OCI-LY7 (cell line): ENCODE data around the gene LIPH. TPM values are rescaled to one million over a fixed set of nuclear protein-coding genes. Genes with fewer than 3 reads are reported as not detected.

Experiments used
- BruUV-seq: library from RNA; stranded (reverse); fragments of 400-500 nt; replicated peaks from 2 replicates; lab custom pipeline; 2021; lab: Mats Ljungman, UMichigan
- CTCF ChIA-PET: fragments of 300-600 bp; sonication (Branson Sonifier 250); formaldehyde crosslinking; loops from one replicate; lab custom pipeline; 2022; ENCODE audit warnings: antibody characterized with exemption; ENCODE audit not compliant: unreplicated experiment; lab: Charles Lee
- POLR2A ChIA-PET: fragments of 300-600 bp; sonication (Branson Sonifier 250); formaldehyde crosslinking; loops from one replicate; lab custom pipeline; 2022; ENCODE audit warnings: antibody characterized with exemption; lab: Charles Lee
- DNase-seq: peaks from one replicate; pipeline ENCODE4 v3.0.0-alpha.2; 2015; ENCODE audit warnings: low spot score
- H2AFZ ChIP-seq: fragments of 200-600 bp; sonication (generic), shearing (Covaris generic); 2 replicates; pipeline ENCODE4 v1.6.1; 2014; ENCODE audit warnings: mild to moderate bottlenecking, antibody characterized with exemption, low read length, moderate library complexity
- H3K27ac ChIP-seq: fragments of 200-600 bp; sonication (generic); 2 replicates; pipeline ENCODE4 v1.5.1; 2014; ENCODE audit warnings: mixed run types, low read depth, mild to moderate bottlenecking, moderate library complexity, low read length, inconsistent platforms; ENCODE audit not compliant: poor library complexity, severe bottlenecking
- H3K36me3 ChIP-seq: fragments of 200-600 bp; sonication (generic); 2 replicates; pipeline ENCODE4 v1.6.1; 2014; ENCODE audit warnings: mild to moderate bottlenecking, antibody characterized with exemption, low read length, moderate library complexity, mixed read lengths; ENCODE audit not compliant: insufficient read depth
- H3K4me1 ChIP-seq: fragments of 200-600 bp; sonication (generic); 2 replicates; pipeline ENCODE4 v1.5.1; 2014; ENCODE audit warnings: mild to moderate bottlenecking, low read length; ENCODE audit not compliant: insufficient read depth, poor library complexity, severe bottlenecking
- H3K4me2 ChIP-seq: fragments of 200-600 bp; sonication (generic); 2 replicates; pipeline ENCODE4 v1.6.1; 2014; ENCODE audit warnings: mild to moderate bottlenecking, low read length
- H3K4me3 ChIP-seq: fragments of 200-600 bp; sonication (generic); 2 replicates; pipeline ENCODE4 v1.5.1; 2014; ENCODE audit warnings: mild to moderate bottlenecking, low read depth, low read length; ENCODE audit not compliant: poor library complexity, severe bottlenecking
- H3K79me2 ChIP-seq: fragments of 200-600 bp; sonication (generic); 2 replicates; pipeline ENCODE4 v1.6.1; 2016; ENCODE audit warnings: low read depth, mild to moderate bottlenecking, low read length, moderate library complexity, mixed read lengths; ENCODE audit not compliant: insufficient read depth
- H3K9me2 ChIP-seq: fragments of 200-600 bp; sonication (generic); 2 replicates; pipeline ENCODE4 v1.6.1; 2016; ENCODE audit warnings: mild to moderate bottlenecking, low read length, mixed read lengths; ENCODE audit not compliant: insufficient read depth
- H3K9me3 ChIP-seq: fragments of 200-600 bp; sonication (generic); 2 replicates; pipeline ENCODE4 v1.6.1; 2014; ENCODE audit warnings: mild to moderate bottlenecking, mixed run types, low read length, mixed read lengths
- H4K20me1 ChIP-seq: fragments of 200-600 bp; sonication (generic); 2 replicates; pipeline ENCODE4 v1.6.1; 2014; ENCODE audit warnings: mild to moderate bottlenecking, antibody characterized with exemption, low read length, moderate library complexity, mixed read lengths; ENCODE audit not compliant: insufficient read depth
- EZH2phosphoT487 ChIP-seq: fragments of 200-600 bp; sonication (generic); IDR thresholded peaks from 2 replicates; pipeline ENCODE4 v1.6.1; 2018; ENCODE audit warnings: low read depth, borderline replicate concordance, mild to moderate bottlenecking, mixed run types, antibody characterized with exemption, low read length, moderate library complexity, mixed read lengths
- intact Hi-C: fragments of 100-400 bp; cut with micrococcal nuclease; formaldehyde crosslinking; loops from one replicate; pipeline ENCODE4 v1.10.0; 2022; ENCODE audit not compliant: unreplicated experiment
- total RNA-seq, 2 experiments: library from RNA; depleted of rRNA in 1 of 2; stranded (reverse); fragments of >200 nt in 1 of 2; shearing (Covaris generic) in 1 of 2; gene quantifications; 2 replicates each; pipeline ENCODE4 v1.2.3, GENCODE V29; 2014 to 2022
- TF ChIP-seq, protein P1 (sequence below): fragments of 200-600 bp; sonication (generic); conservative IDR thresholded peaks from 2 replicates; pipeline ENCODE4 v1.5.1; 2014; ENCODE audit warnings: mild to moderate bottlenecking, antibody characterized with exemption, low read length, moderate library complexity, mixed read lengths

LIPH gene
- total RNA-seq, 2 experiments from 2014 or later = not detected

DNA sequence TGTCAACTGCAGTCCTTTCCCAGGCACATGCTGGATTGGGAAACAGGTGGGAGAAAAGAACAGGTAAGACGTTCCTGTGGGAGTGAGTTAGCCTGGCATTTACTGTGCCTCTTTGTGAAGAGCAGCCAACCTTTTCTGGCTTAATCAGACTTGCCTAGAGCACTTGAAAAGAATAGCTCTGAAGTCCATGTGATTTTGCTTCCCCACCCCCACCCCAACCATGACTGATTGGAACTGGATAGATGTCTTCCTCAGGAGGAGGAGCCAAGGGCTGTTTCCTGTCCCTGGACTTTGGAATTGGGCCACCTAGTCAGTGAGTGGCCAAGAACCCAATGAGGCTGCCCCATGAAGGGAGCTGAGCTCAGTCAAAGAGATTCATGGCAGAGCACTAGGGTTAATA lies 48.9 kb downstream of the LIPH start:
- no peak for DNase-seq
- Histone ChIP-seq H4K20me1 (no peaks in the 10 kb centered on the region), H3K4me1 (no peaks in the 10 kb centered on the region), H3K4me3 (no peak overlapping the region), H3K4me2 (no peak overlapping the region), H3K36me3 (no peaks in the 10 kb centered on the region), H2AFZ (no peak overlapping the region), H3K9me2 (no peaks in the 10 kb centered on the region), H3K9me3 (no peaks in the 10 kb centered on the region), H3K27ac (no peak overlapping the region), H3K79me2 (no peaks in the 10 kb centered on the region)
- TF ChIP-seq EZH2phosphoT487 = no peak
- TF ChIP-seq, protein P1, sequence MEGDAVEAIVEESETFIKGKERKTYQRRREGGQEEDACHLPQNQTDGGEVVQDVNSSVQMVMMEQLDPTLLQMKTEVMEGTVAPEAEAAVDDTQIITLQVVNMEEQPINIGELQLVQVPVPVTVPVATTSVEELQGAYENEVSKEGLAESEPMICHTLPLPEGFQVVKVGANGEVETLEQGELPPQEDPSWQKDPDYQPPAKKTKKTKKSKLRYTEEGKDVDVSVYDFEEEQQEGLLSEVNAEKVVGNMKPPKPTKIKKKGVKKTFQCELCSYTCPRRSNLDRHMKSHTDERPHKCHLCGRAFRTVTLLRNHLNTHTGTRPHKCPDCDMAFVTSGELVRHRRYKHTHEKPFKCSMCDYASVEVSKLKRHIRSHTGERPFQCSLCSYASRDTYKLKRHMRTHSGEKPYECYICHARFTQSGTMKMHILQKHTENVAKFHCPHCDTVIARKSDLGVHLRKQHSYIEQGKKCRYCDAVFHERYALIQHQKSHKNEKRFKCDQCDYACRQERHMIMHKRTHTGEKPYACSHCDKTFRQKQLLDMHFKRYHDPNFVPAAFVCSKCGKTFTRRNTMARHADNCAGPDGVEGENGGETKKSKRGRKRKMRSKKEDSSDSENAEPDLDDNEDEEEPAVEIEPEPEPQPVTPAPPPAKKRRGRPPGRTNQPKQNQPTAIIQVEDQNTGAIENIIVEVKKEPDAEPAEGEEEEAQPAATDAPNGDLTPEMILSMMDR = no peak
- POLR2A ChIA-PET = interaction anchor here (0.6 to 0.7 kb wide), 2 partner anchors 51 to 343 kb away, joined by 4 to 11 read pairs; no protein-coding TSS in a partner anchor
- intact Hi-C loops = no loop called here
- BruUV-seq = no TSS peak
- CTCF ChIA-PET = no interaction called here

DNA sequence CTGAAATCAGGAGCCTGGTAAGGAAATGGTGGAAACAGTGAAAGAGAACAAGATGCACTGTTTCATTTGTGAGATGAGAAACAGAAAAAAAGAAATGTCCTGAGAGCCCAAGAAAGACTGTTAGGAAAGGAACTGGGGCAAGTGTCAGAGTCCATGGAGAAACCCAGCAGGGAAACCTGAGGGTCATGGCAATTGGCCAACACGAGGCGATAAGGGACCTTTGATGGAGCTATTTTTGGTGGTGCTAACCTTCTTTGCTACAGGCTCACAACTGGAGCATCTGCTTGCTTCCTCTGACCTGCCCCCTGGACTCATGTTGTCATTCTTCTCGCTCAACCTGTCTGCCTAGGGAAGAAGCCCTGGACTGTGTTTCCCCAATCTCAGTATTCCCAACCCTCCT lies 49.4 kb downstream of the LIPH start:
- H3K36me3 ChIP-seq = no peaks in the 10 kb centered on the region
- H3K9me2 ChIP-seq = no peaks in the 10 kb centered on the region
- H2AFZ ChIP-seq = no peak overlapping the region
- no peaks in the 10 kb centered on the region for H3K9me3 ChIP-seq
- intact Hi-C loops = no loop called here
- H4K20me1 ChIP-seq = no peaks in the 10 kb centered on the region
- DNase-seq = no peak
- POLR2A ChIA-PET = interaction anchor here (0.5 to 0.6 kb wide), 2 partner anchors 20 to 51 kb away, joined by 3 to 4 read pairs; no protein-coding TSS in a partner anchor
- H3K4me3 ChIP-seq = no peak overlapping the region
- H3K4me1 ChIP-seq = no peaks in the 10 kb centered on the region
- no TSS peak for BruUV-seq
- H3K79me2 ChIP-seq = peaks cover 2% of the 10 kb centered on the region; the same call in 1 of the 2 replicates
- no peak overlapping the region for H3K4me2 ChIP-seq
- no peak for TF ChIP-seq EZH2phosphoT487
- TF ChIP-seq, protein P1 = no peak
- H3K27ac ChIP-seq = no peak overlapping the region
- CTCF ChIA-PET = no interaction called here

DNA sequence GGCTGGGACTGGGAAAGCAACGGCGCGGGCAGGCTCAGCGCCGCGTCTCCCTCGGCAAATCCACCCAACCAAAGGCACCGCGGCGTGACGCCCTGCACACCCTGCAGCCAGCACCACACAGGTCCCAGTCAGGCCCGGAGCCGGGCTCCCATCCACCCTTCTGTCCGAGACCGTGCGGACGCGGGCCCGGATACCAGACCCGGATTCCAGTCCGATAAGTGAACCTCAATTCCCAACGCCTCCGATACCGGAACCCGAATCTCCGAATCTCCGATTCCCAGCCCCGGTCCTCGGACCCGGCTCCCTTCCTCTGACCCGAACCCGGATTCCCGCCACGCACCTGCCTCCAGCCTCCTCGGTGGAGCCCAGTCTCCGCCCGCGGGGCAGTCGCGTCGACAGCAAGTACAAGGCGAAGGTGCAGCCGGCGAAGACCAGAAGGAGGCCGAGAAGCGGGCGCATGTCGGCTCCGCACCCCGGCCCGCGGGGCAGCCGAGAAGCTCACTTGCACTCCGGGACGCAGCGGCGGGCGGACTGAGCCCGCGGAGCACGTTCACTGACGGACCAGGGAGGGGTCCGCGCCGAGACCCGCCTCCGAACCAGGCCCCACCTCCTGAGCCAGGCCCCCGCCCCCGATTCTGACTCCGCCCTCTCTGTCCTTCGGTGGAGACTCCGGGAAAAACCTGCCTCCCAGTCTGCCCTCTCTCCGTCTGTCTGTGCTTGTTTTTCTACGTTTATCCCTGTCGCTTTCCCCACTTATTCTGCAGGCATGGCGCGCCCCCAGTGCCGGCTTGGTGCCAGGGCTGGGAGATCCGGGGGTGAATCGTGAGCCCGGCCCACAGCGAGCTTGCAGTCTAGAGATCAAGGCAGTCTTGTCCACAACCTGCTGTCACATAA lies 53.6 kb downstream of the LIPH start, which contains the start of gene TMEM41A:
TMEM41A (minus strand) TSS at position 533 of the 894 bp plus-strand sequence; CDS start at position 459, 74 bp downstream.
- H3K4me1 ChIP-seq = peaks cover 8% of the 10 kb centered on the region
- H3K36me3 ChIP-seq = peaks cover 24% of the 10 kb centered on the region
- peaks cover 12% of the 10 kb centered on the region; the same call in 1 of the 2 replicates for H3K79me2 ChIP-seq
- peak within 1 kb of the TSS; percentile 84 for H3K4me3 ChIP-seq
- ChIA-PET POLR2A (interaction anchor here (0.6 kb wide), 1 partner anchor 296 kb away, joined by 4 read pairs; no protein-coding TSS in a partner anchor), CTCF (no interaction called here)
- peak within 1 kb of the TSS; percentile 63 for H3K27ac ChIP-seq
- DNase-seq = peak; percentile 81
- H4K20me1 ChIP-seq = no peaks in the 10 kb centered on the region
- TF ChIP-seq, protein P1 = no peak
- no peak for TF ChIP-seq EZH2phosphoT487
- H3K4me2 ChIP-seq = peak within 1 kb of the TSS; percentile 60
- H3K9me2 ChIP-seq = no peaks in the 10 kb centered on the region
- H2AFZ ChIP-seq = peak within 1 kb of the TSS; percentile 84
- intact Hi-C loops = no loop called here
- H3K9me3 ChIP-seq = no peaks in the 10 kb centered on the region
- no TSS peak for BruUV-seq
